RWPE1 (cell line): ENCODE results near the gene SMARCC2.
"Not testable (repeated sequence)": the region's sequence is repeated elsewhere in the genome, so short reads cannot be mapped to it uniquely, and the experiment has no call there.

Experiments
- CTCF ChIA-PET: fragments of 350-600 bp; sonication (Branson Sonifier 250); formaldehyde crosslinking; extraction: SDS; loops from one replicate; lab custom pipeline; 2021; lab: Yijun Ruan, JAX
- POLR2A ChIA-PET: fragments of 400-600 bp; formaldehyde crosslinking; extraction: SDS; loops from one replicate; lab custom pipeline; 2020; ENCODE audit warnings: antibody characterized with exemption; ENCODE audit not compliant: low non-redundant PET; lab: Yijun Ruan, JAX
- DNase-seq: peaks from one replicate; pipeline ENCODE4 v3.0.0; 2012; ENCODE audit warnings: low spot score
- H3K27ac ChIP-seq: fragments of 450-650 bp; 2 replicates; pipeline ENCODE4 v1.5.1; 2017
- CTCF ChIP-seq: fragments of 450-650 bp; conservative IDR thresholded peaks from 2 replicates; pipeline ENCODE4 v1.5.1; 2017; ENCODE audit warnings: low read depth, mild to moderate bottlenecking

SMARCC2 gene

GRCh38 chr12:56117778-56118687, 71.2 kb downstream of the SMARCC2 start, which contains the start of gene ZC3H10:
Gene ZC3H10, plus strand, starts transcription at chr12:56118266. Its CDS starts 2,297 bp downstream, at chr12:56120563.
- peak; percentile 96 for DNase-seq
- H3K27ac ChIP-seq, result peak within 1 kb of the TSS; percentile 92
- CTCF ChIA-PET, result interaction anchor here (0.6 to 5.3 kb wide), 9 partner anchors 39 to 1042 kb away, joined by 3 to 36 read pairs (median 3); partner anchors contain the start of genes ANKRD52 and SMARCC2
- peak; percentile 50 for TF ChIP-seq CTCF
- POLR2A ChIA-PET, result interaction anchor here (0.5 to 2.1 kb wide), 6 partner anchors 10 to 137 kb away, joined by 3 to 10 read pairs (median 5); partner anchors contain the start of genes ESYT1, PA2G4 and SMARCC2

GRCh38 chr12:56117082-56117706, 72.1 kb downstream of the SMARCC2 start:
- not testable (repeated sequence) for DNase-seq
- ChIA-PET POLR2A (interaction anchor here (0.5 to 2.1 kb wide), 2 partner anchors 13 to 70 kb away, joined by 3 to 10 read pairs; partner anchors contain the start of gene PA2G4), CTCF (interaction anchor here (0.7 to 5.3 kb wide), 2 partner anchors 72 to 377 kb away, joined by 4 to 36 read pairs; partner anchors contain the start of gene SMARCC2)
- peak overlapping the region; percentile 92 for H3K27ac ChIP-seq

- ChIA-PET CTCF (interaction anchor here (0.6 to 0.7 kb wide), 2 partner anchors 20 to 377 kb away, joined by 4 read pairs; no protein-coding TSS in a partner anchor), POLR2A (interaction anchor here (0.5 to 2.1 kb wide), 2 partner anchors 12 to 69 kb away, joined by 3 to 10 read pairs; partner anchors contain the start of gene PA2G4)
- peak within 1 kb of the TSS; percentile 92 for H3K27ac ChIP-seq
- no peak for TF ChIP-seq CTCF
- DNase-seq, result peak; percentile 83
Observed at GRCh38 chr12:56116267-56117081, 72.8 kb downstream of the SMARCC2 start, which contains the start of gene RPL41. Gene RPL41, plus strand, starts transcription at chr12:56116633.

- CTCF ChIA-PET, result interaction anchor here (0.6 to 0.7 kb wide), 2 partner anchors 19 to 350 kb away, joined by 4 to 5 read pairs; no protein-coding TSS in a partner anchor
- DNase-seq, result no peak
- TF ChIP-seq CTCF, result no peak
- POLR2A ChIA-PET, result interaction anchor here (0.6 kb wide), 1 partner anchor 11 kb away, joined by 3 read pairs; the partner anchor contains the start of gene PA2G4
- H3K27ac ChIP-seq, result peak overlapping the region; percentile 92
Observed at GRCh38 chr12:56115329-56115728, 74.0 kb downstream of the SMARCC2 start.

- POLR2A ChIA-PET, result no interaction called here
- no peak for TF ChIP-seq CTCF
- CTCF ChIA-PET, result no interaction called here
- no peak overlapping the region for H3K27ac ChIP-seq
- no peak for DNase-seq
Observed at GRCh38 chr12:56114084-56114483, 75.2 kb downstream of the SMARCC2 start.
